ENCODE measurements around the gene MTMR3.
"Not testable (repeated sequence)": the region's sequence is repeated elsewhere in the genome, so short reads cannot be mapped to it uniquely, and the experiment has no call there.

MTMR3 gene

GRCh38 chr22:30045494-30045887 is 162.5 kb downstream of the MTMR3 start:
- Mint-ChIP-seq H3K4me3 (no peak overlapping the region), H3K36me3 (ENCODE audit: insufficient read depth) (peaks cover 7% of the 10 kb centered on the region), H3K4me1 (peaks cover 16% of the 10 kb centered on the region), H3K27ac (ENCODE audit: low read depth) (no peak overlapping the region), H3K9me3 (no peaks in the 10 kb centered on the region), H3K27me3 (peaks cover 19% of the 10 kb centered on the region)
- DNase-seq (ENCODE audit: low spot score in 2 of 2), result no peak
- no peak for ATAC-seq (replicated peaks; ENCODE audit: extremely low read depth, poor library complexity, severe bottlenecking)

GRCh38 chr22:30045901-30046715 is 163.1 kb downstream of the MTMR3 start:
- Mint-ChIP-seq H3K27ac (ENCODE audit: low read depth) (no peak overlapping the region), H3K4me3 (no peak overlapping the region), H3K27me3 (peaks cover 19% of the 10 kb centered on the region), H3K36me3 (ENCODE audit: insufficient read depth) (peaks cover 5% of the 10 kb centered on the region), H3K9me3 (no peaks in the 10 kb centered on the region), H3K4me1 (peaks cover 16% of the 10 kb centered on the region)
- DNase-seq (ENCODE audit: low spot score in 2 of 2) (no peak), ATAC-seq (replicated peaks; ENCODE audit: extremely low read depth, poor library complexity, severe bottlenecking) (no peak)

- H3K36me3 Mint-ChIP-seq (ENCODE audit: insufficient read depth), result peaks cover 5% of the 10 kb centered on the region
- H3K4me1 Mint-ChIP-seq, result peaks cover 16% of the 10 kb centered on the region
- H3K27ac Mint-ChIP-seq (ENCODE audit: low read depth), result no peak overlapping the region
- no peak overlapping the region for H3K4me3 Mint-ChIP-seq
- peaks cover 14% of the 10 kb centered on the region for H3K27me3 Mint-ChIP-seq
- ATAC-seq (replicated peaks; ENCODE audit: extremely low read depth, poor library complexity, severe bottlenecking) (no peak), DNase-seq (ENCODE audit: low spot score in 2 of 2) (no peak)
- no peaks in the 10 kb centered on the region for H3K9me3 Mint-ChIP-seq
These were observed 163.9 kb downstream of the MTMR3 start for GRCh38 chr22:30046716-30047363.

DNA sequence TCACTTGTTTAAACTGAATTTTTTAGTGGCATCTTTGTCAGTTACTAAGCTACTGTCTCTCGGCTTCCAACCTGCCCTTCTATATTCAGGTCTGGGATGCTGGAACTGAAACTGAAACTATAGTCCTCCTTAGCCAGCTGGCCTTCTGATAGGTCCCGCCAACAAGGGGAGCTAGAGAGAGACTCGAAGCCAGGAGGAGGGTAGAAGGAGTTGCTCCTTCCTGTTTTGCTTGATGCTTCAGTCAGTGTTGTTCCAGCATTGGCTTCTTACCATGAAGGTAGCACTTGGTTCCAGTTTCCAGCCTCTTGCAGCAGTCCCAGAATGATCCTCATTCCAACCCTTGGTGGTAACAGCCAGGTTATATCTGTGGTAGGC is 164.4 kb downstream of the MTMR3 start:
- DNase-seq (ENCODE audit: low spot score in 2 of 2) (no peak), ATAC-seq (replicated peaks; ENCODE audit: extremely low read depth, poor library complexity, severe bottlenecking) (peak; percentile 86)
- Mint-ChIP-seq H3K9me3 (no peaks in the 10 kb centered on the region), H3K27me3 (peaks cover 9% of the 10 kb centered on the region), H3K36me3 (ENCODE audit: insufficient read depth) (peaks cover 2% of the 10 kb centered on the region), H3K27ac (ENCODE audit: low read depth) (no peak overlapping the region), H3K4me3 (no peak overlapping the region), H3K4me1 (peaks cover 16% of the 10 kb centered on the region)

- ATAC-seq (replicated peaks; ENCODE audit: extremely low read depth, poor library complexity, severe bottlenecking) (no peak), DNase-seq (ENCODE audit: low spot score in 2 of 2) (no peak)
- Mint-ChIP-seq H3K27ac (ENCODE audit: low read depth) (no peak overlapping the region), H3K36me3 (ENCODE audit: insufficient read depth) (peaks cover 2% of the 10 kb centered on the region), H3K4me1 (peaks cover 16% of the 10 kb centered on the region), H3K4me3 (no peak overlapping the region), H3K9me3 (no peaks in the 10 kb centered on the region), H3K27me3 (no peaks in the 10 kb centered on the region)
These were observed 165.7 kb downstream of the MTMR3 start for GRCh38 chr22:30048681-30049080.

DNA sequence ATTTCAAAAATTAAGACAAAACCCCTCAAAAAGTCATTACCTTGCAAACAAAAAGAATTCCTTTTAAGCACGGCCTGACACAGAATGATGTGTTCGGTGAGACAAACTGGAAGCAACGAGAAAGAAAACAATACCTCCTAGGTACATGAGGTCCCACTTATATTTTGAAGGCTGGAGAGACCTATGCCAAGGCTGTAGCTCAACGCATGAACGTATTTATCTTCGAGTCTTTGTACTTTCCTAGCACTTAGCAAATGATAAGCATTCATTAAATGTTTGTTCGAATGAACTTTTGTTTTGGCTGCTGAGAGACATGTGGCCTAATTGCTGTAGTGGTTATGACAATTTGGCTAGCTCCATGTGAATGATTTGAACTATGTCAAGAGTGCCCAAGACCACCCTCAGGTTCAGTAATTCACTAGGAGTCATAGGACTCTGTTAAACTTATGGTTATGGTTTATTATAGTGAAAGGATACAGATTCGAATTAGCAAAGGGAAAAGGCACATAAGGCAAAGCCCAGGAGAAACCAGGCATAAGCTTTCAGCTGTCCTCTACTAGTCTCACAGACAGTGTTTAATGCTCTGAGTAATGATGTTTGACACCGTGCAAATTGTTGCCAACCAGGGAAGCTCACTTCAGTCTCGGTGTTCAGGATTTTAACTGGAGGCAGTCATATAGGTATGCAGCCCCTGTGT is 171.2 kb downstream of the MTMR3 start:
- H3K4me1 Mint-ChIP-seq, result no peaks in the 10 kb centered on the region
- H3K9me3 Mint-ChIP-seq, result peaks cover 6% of the 10 kb centered on the region
- no peak overlapping the region for H3K27ac Mint-ChIP-seq (ENCODE audit: low read depth)
- H3K36me3 Mint-ChIP-seq (ENCODE audit: insufficient read depth), result peaks cover 4% of the 10 kb centered on the region
- DNase-seq (ENCODE audit: low spot score in 2 of 2) (no peak), ATAC-seq (replicated peaks; ENCODE audit: extremely low read depth, poor library complexity, severe bottlenecking) (no peak)
- H3K4me3 Mint-ChIP-seq, result no peak overlapping the region
- peaks cover 21% of the 10 kb centered on the region for H3K27me3 Mint-ChIP-seq

DNA sequence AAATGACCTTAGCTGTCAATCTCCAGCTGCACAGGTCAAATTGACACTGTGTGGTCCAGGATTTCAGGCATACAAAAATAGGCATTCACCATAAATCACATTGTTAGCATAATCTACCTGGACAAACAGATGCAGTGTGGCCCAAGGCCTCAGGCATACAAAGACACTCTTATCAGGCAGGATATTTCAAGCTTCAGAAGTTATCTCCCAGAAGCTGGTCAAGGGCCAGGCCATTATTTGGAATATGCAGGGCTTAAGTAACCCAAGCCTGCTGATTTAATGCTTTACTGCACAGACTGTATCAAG is 171.7 kb downstream of the MTMR3 start:
- DNase-seq (ENCODE audit: low spot score in 2 of 2) (no peak), ATAC-seq (replicated peaks; ENCODE audit: extremely low read depth, poor library complexity, severe bottlenecking) (no peak)
- Mint-ChIP-seq H3K4me3 (no peak overlapping the region), H3K4me1 (no peaks in the 10 kb centered on the region), H3K27ac (ENCODE audit: low read depth) (no peak overlapping the region), H3K27me3 (peaks cover 24% of the 10 kb centered on the region), H3K9me3 (peaks cover 6% of the 10 kb centered on the region), H3K36me3 (ENCODE audit: insufficient read depth) (peaks cover 4% of the 10 kb centered on the region)

- H3K36me3 Mint-ChIP-seq (ENCODE audit: insufficient read depth), result peaks cover 4% of the 10 kb centered on the region
- peaks cover 6% of the 10 kb centered on the region for H3K9me3 Mint-ChIP-seq
- DNase-seq (ENCODE audit: low spot score in 2 of 2), result no peak
- peaks cover 24% of the 10 kb centered on the region for H3K27me3 Mint-ChIP-seq
- no peak overlapping the region for H3K4me3 Mint-ChIP-seq
- no peak overlapping the region for H3K27ac Mint-ChIP-seq (ENCODE audit: low read depth)
- ATAC-seq (replicated peaks; ENCODE audit: extremely low read depth, poor library complexity, severe bottlenecking), result no peak
- H3K4me1 Mint-ChIP-seq, result no peaks in the 10 kb centered on the region
These were observed 173.0 kb downstream of the MTMR3 start for GRCh38 chr22:30056015-30056414.

GRCh38 chr22:30057375-30057774 is 174.4 kb downstream of the MTMR3 start:
- peaks cover 4% of the 10 kb centered on the region for H3K36me3 Mint-ChIP-seq (ENCODE audit: insufficient read depth)
- H3K9me3 Mint-ChIP-seq, result peaks cover 6% of the 10 kb centered on the region
- H3K4me1 Mint-ChIP-seq, result no peaks in the 10 kb centered on the region
- ATAC-seq (replicated peaks; ENCODE audit: extremely low read depth, poor library complexity, severe bottlenecking), result no peak
- H3K27me3 Mint-ChIP-seq, result peaks cover 25% of the 10 kb centered on the region
- H3K27ac Mint-ChIP-seq (ENCODE audit: low read depth), result no peak overlapping the region
- no peak overlapping the region for H3K4me3 Mint-ChIP-seq
- DNase-seq (ENCODE audit: low spot score in 2 of 2), result no peak

- H3K4me1 Mint-ChIP-seq; H3K36me3 Mint-ChIP-seq (ENCODE audit: insufficient read depth); DNase-seq (ENCODE audit: low spot score in 2 of 2); H3K4me3 Mint-ChIP-seq; H3K27ac Mint-ChIP-seq (ENCODE audit: low read depth); ATAC-seq (replicated peaks; ENCODE audit: extremely low read depth, poor library complexity, severe bottlenecking): not testable (repeated sequence)
- Mint-ChIP-seq H3K27me3 (peaks cover 43% of the 10 kb centered on the region), H3K9me3 (peaks cover 15% of the 10 kb centered on the region)
These were observed 176.5 kb downstream of the MTMR3 start for GRCh38 chr22:30059346-30060020.

DNA sequence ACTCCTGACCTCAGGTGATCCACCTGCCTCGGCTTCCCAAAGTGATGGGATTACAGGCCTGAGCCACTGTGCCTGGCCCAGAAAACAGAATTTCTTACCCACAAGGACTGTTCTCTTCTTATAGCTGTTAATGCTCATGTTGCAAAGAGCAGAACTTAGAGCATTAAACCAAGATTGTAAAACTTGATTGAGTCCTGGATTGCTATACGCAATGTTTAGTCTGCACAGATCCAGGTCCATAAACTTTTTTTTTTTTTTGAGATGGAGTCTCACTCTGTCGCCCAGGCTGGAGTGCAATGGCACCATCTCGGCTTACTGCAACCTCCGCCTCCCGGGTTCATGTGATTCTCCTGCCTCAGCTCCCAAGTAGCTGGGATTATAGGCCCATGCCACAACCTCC is 178.1 kb downstream of the MTMR3 start:
- H3K27me3 Mint-ChIP-seq, result peaks cover 50% of the 10 kb centered on the region
- H3K36me3 Mint-ChIP-seq (ENCODE audit: insufficient read depth); H3K4me1 Mint-ChIP-seq; H3K27ac Mint-ChIP-seq (ENCODE audit: low read depth); ATAC-seq (replicated peaks; ENCODE audit: extremely low read depth, poor library complexity, severe bottlenecking); H3K4me3 Mint-ChIP-seq; DNase-seq (ENCODE audit: low spot score in 2 of 2): not testable (repeated sequence)
- H3K9me3 Mint-ChIP-seq, result peaks cover 17% of the 10 kb centered on the region

DNA sequence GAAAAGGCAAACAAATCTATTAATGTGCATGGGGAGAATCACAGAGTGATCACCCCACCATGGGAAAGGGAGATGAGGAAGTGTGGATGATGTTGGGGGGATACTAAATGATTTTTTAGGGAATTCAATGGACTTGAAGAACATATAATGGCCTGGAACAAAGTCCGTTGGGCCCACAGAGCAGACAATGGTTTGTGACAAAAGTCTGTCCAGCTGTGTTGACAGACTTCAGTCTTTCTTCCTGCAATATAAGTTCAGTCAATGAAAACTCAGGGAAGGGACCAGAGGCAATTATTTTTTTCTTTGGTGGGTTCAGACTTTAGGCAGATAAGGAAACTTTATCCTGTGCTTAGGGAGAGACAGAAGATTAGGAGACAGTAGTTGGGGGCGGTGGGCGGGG is 179.3 kb downstream of the MTMR3 start:
- peaks cover 11% of the 10 kb centered on the region for H3K9me3 Mint-ChIP-seq
- no peak for ATAC-seq (replicated peaks; ENCODE audit: extremely low read depth, poor library complexity, severe bottlenecking)
- no peak overlapping the region for H3K27ac Mint-ChIP-seq (ENCODE audit: low read depth)
- H3K4me1 Mint-ChIP-seq, result no peaks in the 10 kb centered on the region
- peaks cover 4% of the 10 kb centered on the region for H3K36me3 Mint-ChIP-seq (ENCODE audit: insufficient read depth)
- H3K4me3 Mint-ChIP-seq, result no peak overlapping the region
- DNase-seq (ENCODE audit: low spot score in 2 of 2), result no peak
- H3K27me3 Mint-ChIP-seq, result peaks cover 41% of the 10 kb centered on the region

All from central memory CD8-positive, alpha-beta T cell (primary cell).